ENCODE measurements around the gene SRRM1. TPM values are rescaled to one million over a fixed set of nuclear protein-coding genes. Genes with fewer than 3 reads are reported as not detected.

Gene SRRM1
- total and polyA plus RNA-seq, 2 experiments from 2014 or later = 118 to 666 TPM

- Mint-ChIP-seq H3K4me1 (no peaks in the 10 kb centered on the region; the same call in 2 of the 3 replicates), H3K4me3 (no peak overlapping the region), H3K36me3 (ENCODE audit: low read depth) (no peaks in the 10 kb centered on the region), H3K27me3 (ENCODE audit: insufficient read depth, low read depth, poor library complexity) (peaks cover 8% of the 10 kb centered on the region), H3K27ac (no peak overlapping the region), H3K9me3 (no peaks in the 10 kb centered on the region)
- H3K9me2 ChIP-seq (ENCODE audit: insufficient read depth) = no peaks in the 10 kb centered on the region
- no peak overlapping the region for H3K4me2 ChIP-seq
- H3K79me2 ChIP-seq (replicated peaks; ENCODE audit: insufficient read depth) = no peaks in the 10 kb centered on the region
- H3K4me3 ChIP-seq = no peak overlapping the region
- H3K27ac ChIP-seq (ENCODE audit: low read depth) = no peak overlapping the region
- no peak for TF ChIP-seq ZNF114 (CRISPR knock-in tag; IDR thresholded peaks at IDR 0.05)
- TF ChIP-seq NANOG (IDR thresholded peaks at IDR 0.05; ENCODE audit: borderline replicate concordance) = no peak
- no peak for TF ChIP-seq ZNF462 (CRISPR knock-in tag; IDR thresholded peaks at IDR 0.05)
- no peak for TF ChIP-seq CREB1 (CRISPR knock-in tag; IDR thresholded peaks at IDR 0.05; ENCODE audit: low read depth)
- H4K20me1 ChIP-seq (replicated peaks; ENCODE audit: insufficient read depth) = no peaks in the 10 kb centered on the region
- no peak for DNase-seq (ENCODE audit: low spot score)
- no peaks in the 10 kb centered on the region for H3F3A ChIP-seq (replicated peaks; ENCODE audit: low read depth)
- H3K36me3 ChIP-seq (ENCODE audit: insufficient read depth) = no peaks in the 10 kb centered on the region
- no peak overlapping the region for H2AFZ ChIP-seq
- no peaks in the 10 kb centered on the region for H3K27me3 ChIP-seq (ENCODE audit: insufficient read depth)
- ATAC-seq = no peak
- H3K4me1 ChIP-seq (ENCODE audit: insufficient read depth) = no peaks in the 10 kb centered on the region
These were observed 70.1 kb downstream of the SRRM1 start for GRCh38 chr1:24713176-24713575.

GRCh38 chr1:24713736-24714135 is 70.6 kb downstream of the SRRM1 start:
- Histone ChIP-seq H3K27me3 (ENCODE audit: insufficient read depth) (no peaks in the 10 kb centered on the region), H3K79me2 (replicated peaks; ENCODE audit: insufficient read depth) (no peaks in the 10 kb centered on the region), H3K36me3 (ENCODE audit: insufficient read depth) (no peaks in the 10 kb centered on the region), H3K4me3 (no peak overlapping the region), H3K9me2 (ENCODE audit: insufficient read depth) (no peaks in the 10 kb centered on the region), H3K4me2 (no peak overlapping the region), H3K27ac (ENCODE audit: low read depth) (no peak overlapping the region), H3K4me1 (ENCODE audit: insufficient read depth) (no peaks in the 10 kb centered on the region), H2AFZ (no peak overlapping the region), H3F3A (replicated peaks; ENCODE audit: low read depth) (no peaks in the 10 kb centered on the region), H4K20me1 (replicated peaks; ENCODE audit: insufficient read depth) (no peaks in the 10 kb centered on the region)
- Mint-ChIP-seq H3K4me1 (no peaks in the 10 kb centered on the region; the same call in 2 of the 3 replicates), H3K9me3 (no peaks in the 10 kb centered on the region), H3K27ac (no peak overlapping the region), H3K4me3 (no peak overlapping the region), H3K27me3 (ENCODE audit: insufficient read depth, low read depth, poor library complexity) (peaks cover 6% of the 10 kb centered on the region), H3K36me3 (ENCODE audit: low read depth) (no peaks in the 10 kb centered on the region)
- DNase-seq (ENCODE audit: low spot score) (no peak), ATAC-seq (no peak)
- no peak for TF ChIP-seq ETS1 (IDR thresholded peaks at IDR 0.05)
- TF ChIP-seq STAT1 (IDR thresholded peaks at IDR 0.05; ENCODE audit: unreplicated experiment) = no peak
- TF ChIP-seq JUNB (IDR thresholded peaks at IDR 0.05; ENCODE audit: unreplicated experiment) = no peak
